NCI-H128 (cell line): ENCODE measurements around the gene ZNF416.
A peak's percentile ranks its signal among the peaks of the same experiment; 100 is the strongest.

ENCODE experiments used
- DNase-seq: peaks from one replicate; lab custom pipeline; 2025; ENCODE audit not compliant: unreplicated experiment; lab: John Stamatoyannopoulos, UW

The ZNF416 gene

DNA sequence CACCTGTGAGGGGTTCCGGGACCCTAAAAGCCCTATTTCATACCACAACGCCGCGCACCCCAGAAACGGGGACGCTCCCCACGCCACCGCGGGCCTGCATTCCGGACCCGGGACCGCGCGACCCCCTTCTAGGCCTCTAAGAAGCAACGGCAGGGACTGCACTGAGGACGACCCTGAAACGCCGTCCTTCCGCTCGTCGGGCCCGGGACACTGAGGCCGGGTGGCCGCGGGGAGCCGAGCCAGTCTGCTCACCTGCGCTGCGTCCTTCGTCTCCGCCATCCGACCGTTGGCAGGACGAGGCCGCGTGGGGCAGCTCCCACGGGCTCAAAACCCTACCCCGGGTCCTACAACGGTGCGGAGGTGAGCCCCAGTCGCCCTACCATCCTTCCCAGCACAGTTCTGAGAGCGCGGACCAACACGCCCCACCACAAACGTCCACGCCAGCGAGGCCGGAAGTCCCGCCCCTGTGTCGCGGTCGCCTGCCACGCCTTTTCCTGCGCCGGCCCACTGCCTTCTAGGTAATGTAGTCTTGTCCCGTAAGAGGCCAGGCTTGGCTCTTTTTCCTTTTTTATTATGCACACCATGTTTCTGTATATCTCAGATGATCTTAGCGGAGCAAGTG, 19.2 kb downstream of the ZNF416 start, which contains the start of gene ZNF550:
ZNF550 (minus strand) TSS at position 460 of the 622 bp plus-strand sequence; CDS start at position 279, 181 bp downstream.
- peak; percentile 39 for DNase-seq

DNA sequence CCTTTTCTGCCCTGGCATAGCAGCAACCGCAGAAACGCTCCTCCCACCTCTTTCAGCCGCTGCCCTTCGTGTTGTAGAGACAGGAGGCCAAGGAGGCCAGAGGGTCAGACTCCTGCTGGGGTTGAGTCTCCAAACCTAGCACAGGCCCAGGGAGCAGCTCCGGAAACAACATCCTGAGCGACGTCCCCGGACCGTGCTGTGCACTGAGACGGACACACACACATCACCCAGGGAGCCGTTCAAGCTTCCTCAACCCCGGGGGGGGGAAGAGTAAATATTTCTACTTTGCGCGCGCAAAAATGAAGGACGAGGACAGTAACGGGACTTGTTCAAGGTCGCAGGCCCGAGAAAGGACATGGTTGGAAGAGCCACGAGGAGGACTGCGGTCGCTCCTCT, 19.7 kb downstream of the ZNF416 start:
- DNase-seq: no peak

DNA sequence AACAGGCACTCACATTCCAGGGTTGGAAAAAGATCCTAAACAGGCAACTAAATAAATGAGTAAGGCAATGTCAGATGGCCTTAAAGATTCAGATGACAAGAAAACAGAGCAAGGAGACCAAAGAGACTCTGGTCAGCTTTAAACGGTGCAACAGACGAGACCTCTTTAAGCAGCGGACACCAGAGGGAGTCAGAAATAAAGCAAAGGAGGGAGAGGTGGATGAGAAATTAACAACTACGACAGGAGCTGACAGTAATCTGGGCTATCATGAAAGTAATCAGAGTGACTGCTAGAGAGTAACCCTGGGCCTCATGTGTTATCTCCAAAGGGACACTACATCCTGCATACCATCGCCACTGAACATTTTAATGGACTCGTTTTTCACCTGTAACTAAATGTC, 20.2 kb downstream of the ZNF416 start:
- DNase-seq: no peak

DNA sequence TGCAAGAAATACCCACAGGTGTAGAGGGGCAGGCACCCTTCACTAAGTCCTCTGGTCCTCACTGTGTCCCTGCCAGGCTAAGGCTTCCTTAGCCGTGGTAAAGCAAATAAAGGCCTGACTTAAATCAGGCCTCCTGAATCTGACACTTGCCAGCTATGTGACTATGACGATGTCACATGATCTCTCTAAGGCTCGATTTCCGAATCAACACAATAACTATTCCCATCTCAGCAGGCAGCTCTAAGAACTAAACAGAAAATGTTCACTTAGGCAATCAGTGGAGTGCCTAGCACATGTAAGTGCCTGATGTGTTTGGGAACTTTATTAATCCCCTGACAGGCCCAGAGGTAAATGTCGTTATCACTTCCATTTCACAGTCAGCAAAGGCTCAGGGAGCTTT, 21.1 kb downstream of the ZNF416 start:
- no peak for DNase-seq

DNA sequence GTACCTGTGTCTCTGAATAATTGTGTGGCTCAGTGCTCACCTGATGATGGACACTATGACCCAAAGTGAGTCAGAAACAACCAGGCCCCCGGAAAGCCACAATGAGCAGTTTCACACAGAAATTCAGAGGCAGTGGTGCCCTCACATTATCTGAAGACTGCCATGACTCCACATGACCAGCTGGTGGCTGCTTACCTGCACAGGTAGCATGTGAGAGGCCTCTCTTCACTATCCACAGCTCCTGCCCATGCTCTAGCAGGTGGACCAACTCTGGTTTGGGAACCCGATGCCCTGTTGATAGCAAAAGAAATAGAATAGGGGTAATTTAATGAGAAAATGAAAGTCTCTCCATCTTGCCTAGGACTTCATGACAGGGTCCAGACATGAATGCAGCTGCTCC, 26.3 kb downstream of the ZNF416 start:
- DNase-seq: no peak

DNA sequence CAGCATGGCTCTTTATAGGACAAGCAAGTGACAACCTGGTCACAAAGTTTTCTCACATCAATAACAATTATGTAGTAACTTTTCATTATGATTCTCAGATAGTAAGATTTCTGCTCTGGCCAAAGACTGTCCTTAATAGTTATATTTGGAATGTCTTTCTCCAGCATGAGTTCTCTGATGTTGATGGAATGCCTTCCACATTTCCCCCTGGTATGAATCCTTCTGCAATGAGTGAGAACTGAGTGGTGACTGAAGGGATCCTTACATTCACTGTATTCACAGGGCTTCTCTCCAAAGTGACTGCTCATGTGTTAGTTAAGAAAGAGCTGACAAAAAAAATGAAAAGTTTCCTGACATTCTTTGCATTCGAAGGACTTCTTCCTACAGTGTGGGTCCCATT, 32.2 kb downstream of the ZNF416 start:
- no peak for DNase-seq

DNA sequence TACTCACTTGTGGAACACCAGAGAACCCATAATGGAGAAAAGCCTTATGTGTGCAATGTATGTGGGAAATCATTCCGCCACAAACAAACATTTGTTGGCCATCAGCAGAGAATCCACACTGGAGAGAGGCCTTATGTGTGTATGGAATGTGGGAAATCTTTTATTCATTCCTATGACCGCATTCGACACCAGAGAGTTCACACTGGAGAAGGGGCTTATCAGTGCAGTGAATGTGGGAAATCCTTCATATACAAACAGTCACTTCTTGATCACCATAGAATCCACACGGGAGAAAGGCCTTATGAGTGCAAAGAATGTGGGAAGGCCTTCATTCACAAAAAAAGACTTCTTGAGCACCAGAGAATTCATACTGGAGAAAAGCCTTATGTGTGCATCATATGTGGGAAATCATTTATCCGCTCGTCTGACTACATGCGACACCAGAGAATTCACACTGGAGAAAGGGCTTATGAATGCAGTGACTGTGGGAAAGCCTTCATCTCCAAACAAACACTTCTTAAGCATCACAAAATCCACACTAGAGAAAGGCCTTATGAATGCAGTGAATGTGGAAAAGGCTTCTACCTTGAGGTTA, 40.7 kb downstream of the ZNF416 start:
- DNase-seq: no peak

DNA sequence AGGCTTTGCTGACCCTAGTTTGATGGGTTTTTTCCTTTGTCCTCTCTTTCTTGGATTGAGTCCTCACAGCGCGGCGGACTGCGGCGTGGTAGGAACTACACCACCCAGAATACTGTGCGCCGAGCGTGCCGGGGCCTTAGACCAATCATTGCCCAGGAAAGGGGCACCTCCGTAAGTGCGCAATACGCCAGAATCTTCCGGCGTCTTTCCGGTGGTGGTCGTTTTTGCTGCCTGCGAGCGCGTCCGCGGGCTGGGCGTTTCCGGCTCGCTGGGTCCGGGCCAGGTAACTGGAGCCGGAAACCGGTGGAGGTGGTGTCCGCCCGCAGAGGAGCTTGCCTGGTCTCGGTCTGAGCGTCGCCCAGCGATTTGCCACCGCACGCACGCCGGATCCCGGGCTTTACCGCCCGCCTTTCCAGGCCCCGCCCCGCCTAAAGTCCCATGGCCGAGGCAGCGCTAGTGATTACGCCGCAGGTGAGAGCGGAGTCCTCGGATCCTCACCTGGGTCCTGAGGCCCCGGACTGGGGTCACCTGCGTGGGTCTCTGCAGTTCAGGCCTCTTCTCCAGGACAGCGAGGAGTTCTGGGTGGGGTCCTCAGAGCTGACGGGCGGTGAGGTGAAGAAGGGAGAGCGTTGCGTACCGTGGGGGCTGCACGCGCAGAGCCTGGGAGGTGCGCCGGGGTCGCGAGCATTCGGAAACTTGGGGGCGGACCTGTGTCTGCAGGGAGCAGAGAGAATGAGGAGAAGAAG, 51.4 kb downstream of the ZNF416 start, which contains the start of gene ZNF549:
ZNF549 (plus strand) TSS at position 221 of the 746 bp plus-strand sequence; CDS start at position 439, 218 bp downstream.
- DNase-seq: peak; percentile 89
